Spleen (tissue), 11 donors: ENCODE measurements around the gene LHFPL3. TPM values are rescaled to one million over a fixed set of nuclear protein-coding genes. Genes with fewer than 3 reads are reported as not detected.

ENCODE experiments used
- DNase-seq: peaks from one replicate; pipeline ENCODE4 v3.0.0-alpha.2; 2020
- H3K27ac ChIP-seq, 8 donors: fragments of 200-600 bp; sonication (generic) in 7 of 8; 1 replicate in 4 of 8; 2 replicates in 4 of 8; pipeline versions ENCODE4 v1.5.0 to v1.8.0; 2016 to 2021; ENCODE audit warnings: inconsistent platforms in 4 of 8, mild to moderate bottlenecking in 4 of 8, moderate library complexity in 1 of 8
- H3K27me3 ChIP-seq, 7 donors: fragments of 200-600 bp; sonication (generic) in 6 of 7; replicated peaks in 1 of 7; 1 replicate in 4 of 7; 2 replicates in 3 of 7; pipeline versions ENCODE4 v1.5.0 to v1.8.0; 2016 to 2021; ENCODE audit warnings: inconsistent platforms in 3 of 7, mild to moderate bottlenecking in 1 of 7
- H3K36me3 ChIP-seq, 6 donors: fragments of 200-600 bp; sonication (generic) in 5 of 6; 1 replicate in 4 of 6; 2 replicates in 2 of 6; pipeline versions ENCODE4 v1.5.0 to v1.8.0; 2016 to 2021; ENCODE audit warnings: inconsistent platforms in 2 of 6
- H3K4me1 ChIP-seq, 6 donors: fragments of 200-600 bp; sonication (generic) in 5 of 6; 1 replicate in 3 of 6; 2 replicates in 3 of 6; pipeline versions ENCODE4 v1.5.0 to v1.8.0; 2016 to 2021; ENCODE audit warnings: inconsistent platforms in 3 of 6
- H3K4me3 ChIP-seq, 8 donors: fragments of 200-600 bp; sonication (generic) in 7 of 8; 1 replicate in 4 of 8; 2 replicates in 4 of 8; pipeline versions ENCODE4 v1.5.0 to v1.8.0; 2016 to 2021; ENCODE audit warnings: inconsistent platforms in 4 of 8, mild to moderate bottlenecking in 4 of 8, moderate library complexity in 2 of 8
- H3K9me3 ChIP-seq, 8 donors: fragments of 200-600 bp; sonication (generic) in 7 of 8; 1 replicate in 4 of 8; 2 replicates in 4 of 8; pipeline versions ENCODE4 v1.5.0 to v1.8.0; 2016 to 2021; ENCODE audit warnings: inconsistent platforms in 4 of 8
- CTCF ChIP-seq, 11 experiments: fragments of 200-600 bp in 7 of 11; fragments of 450-650 bp in 4 of 11; sonication (generic) in 4 of 11; IDR thresholded peaks in 8 of 11; conservative IDR thresholded peaks in 3 of 11; 1 replicate in 7 of 11; 2 replicates in 4 of 11; pipeline versions ENCODE4 v1.4.0 to v1.8.0; 2016 to 2021; ENCODE audit warnings: antibody characterized with exemption in 11 of 11, inconsistent platforms in 4 of 11, mild to moderate bottlenecking in 1 of 11
- POLR2A ChIP-seq, 3 donors: fragments of 450-650 bp; IDR thresholded peaks; one replicate each; pipeline ENCODE4 v1.5.1; 2017; ENCODE audit warnings: antibody characterized with exemption in 3 of 3, mild to moderate bottlenecking in 1 of 3
- POLR2AphosphoS5 ChIP-seq, 3 donors: sonication (generic); formaldehyde crosslinking; IDR thresholded peaks; one replicate each; pipeline ENCODE4 v1.5.1; 2017; ENCODE audit warnings: antibody characterized with exemption in 3 of 3
- WGBS, 5 donors: extraction: QIAGEN DNeasy Blood & Tissue Kit in 3 of 5; methylation state at CpG; one replicate each; pipeline versions ENCODE4 v1.1.5 to v1.1.7; 2013 to 2018; 5-methylcytosine and 5-hydroxymethylcytosine counted together
- intact Hi-C: fragments of 100-400 bp; cut with DNase I; formaldehyde crosslinking; loops from one replicate; pipeline ENCODE4 v1.15.0; 2023; ENCODE audit warnings: low total_unique reads
- polyA plus RNA-seq, 3 donors: library from polyadenylated mRNA; stranded (reverse); fragments of 200-250 nt; gene quantifications; one replicate each; pipeline ENCODE4 v1.2.1, GENCODE V29; 2013
- total RNA-seq, 7 donors: library from RNA; depleted of rRNA in 3 of 7; stranded (reverse); fragments of >200 nt in 3 of 7; fragmentation: NEBNext Ultra II Directional in 4 of 7; extraction: Animal tissue kit (Norgen Biotek cat#: 25700) in 4 of 7; gene quantifications; one replicate each; pipeline versions ENCODE4 v1.1.0 to v1.2.1, GENCODE V29; 2016 to 2021
- donor health status: healthy with polysubstance abuse.
- donor health status: DM: no; HTN: no; CAD: no; lungs with moderate emphysema.
- donor health status: DM: no; HTN: no; CAD: no.
- donor health status: Bipolar disorder and iron deficiency.
- donor health status: healthy.
- donor health status: DM: no; HTN: no; CAD: no.
- donor health status: DM: yes; HTN: yes; CAD: no.

LHFPL3 gene
- total and polyA plus RNA-seq, 10 donors = 0.07 to 1.0 (median 0.20) TPM; not detected in 3

- TF ChIP-seq CTCF (IDR thresholded peaks at IDR 0.05 in 8 of 11, conservative IDR thresholded peaks at IDR 0.05 in 3 of 11) = no peak
- TF ChIP-seq POLR2A (IDR thresholded peaks at IDR 0.05) = no peak
- TF ChIP-seq POLR2AphosphoS5 (IDR thresholded peaks at IDR 0.05) = no peak
- intact Hi-C loops = no loop called here
- Histone ChIP-seq H3K9me3 (peaks cover 0 to 7% (median 0%) of the 10 kb centered on the region in 8 donors), H3K27ac (no peak overlapping the region), H3K36me3 (no peaks in the 10 kb centered on the region), H3K4me3 (no peak overlapping the region), H3K4me1 (peaks cover 0 to 42% (median 31%) of the 10 kb centered on the region in 6 donors), H3K27me3 (no peaks in the 10 kb centered on the region)
- 96 to 100% (median 98%) methylated on average over 1 of the region's 1 CpG for WGBS, 5 donors
- DNase-seq = no peak
Observed at GRCh38 chr7:104938741-104939390, 610.5 kb downstream of the LHFPL3 start.

GRCh38 chr7:104940023-104940710 lies 611.8 kb downstream of the LHFPL3 start:
- peaks cover under 1 to 50% (median 42%) of the 10 kb centered on the region in 6 donors for H3K4me1 ChIP-seq
- peak overlapping the region in 2 of 8 donors; percentile 49 to 77 for H3K4me3 ChIP-seq
- 94 to 96% (median 95%) methylated on average over 27 to 43 of the region's 43 CpGs for WGBS, 5 donors
- H3K9me3 ChIP-seq = peaks cover 0 to 7% (median 0%) of the 10 kb centered on the region in 8 donors
- H3K27me3 ChIP-seq = no peaks in the 10 kb centered on the region
- DNase-seq = peak; percentile 85
- H3K36me3 ChIP-seq = no peaks in the 10 kb centered on the region
- TF ChIP-seq POLR2A (IDR thresholded peaks at IDR 0.05) = no peak
- no peak for TF ChIP-seq POLR2AphosphoS5 (IDR thresholded peaks at IDR 0.05)
- TF ChIP-seq CTCF (IDR thresholded peaks at IDR 0.05 in 8 of 11, conservative IDR thresholded peaks at IDR 0.05 in 3 of 11) = no peak
- peak overlapping the region in 4 of 8 donors; percentile 95 to 98 (median 96) for H3K27ac ChIP-seq
- intact Hi-C loops = no loop called here

- Histone ChIP-seq H3K4me1 (peaks cover 16 to 73% (median 59%) of the 10 kb centered on the region in 6 donors), H3K27me3 (no peaks in the 10 kb centered on the region), H3K9me3 (peaks cover 0 to 7% (median 0%) of the 10 kb centered on the region in 8 donors), H3K27ac (peak overlapping the region; percentile 86 to 98 (median 96)), H3K36me3 (no peaks in the 10 kb centered on the region), H3K4me3 (peak overlapping the region in 4 of 8 donors; percentile 12 to 77 (median 50))
- TF ChIP-seq CTCF (IDR thresholded peaks at IDR 0.05 in 8 of 11, conservative IDR thresholded peaks at IDR 0.05 in 3 of 11) (no peak), POLR2A (IDR thresholded peaks at IDR 0.05) (no peak), POLR2AphosphoS5 (IDR thresholded peaks at IDR 0.05) (peak in 2 of 3 donors; percentile 58 to 76)
- DNase-seq = peak; percentile 81
- intact Hi-C loops = no loop called here
- 21 to 27% (median 23%) methylated on average over 11 to 12 of the region's 12 CpGs for WGBS, 5 donors
Observed at GRCh38 chr7:104943502-104944343, 615.3 kb downstream of the LHFPL3 start.
